Endothelial cell of umbilical vein (primary cell): ENCODE data around the gene PIBF1. TPM values are rescaled to one million over a fixed set of nuclear protein-coding genes. Genes with fewer than 3 reads are reported as not detected.

Experiments
- BruUV-seq: library from RNA; stranded (reverse); fragments of 400-500 nt; replicated peaks from 2 replicates; lab custom pipeline; 2021; lab: Mats Ljungman, UMichigan
- CTCF ChIA-PET: fragments of 300-600, 350-600 bp; sonication (Branson Sonifier 250); formaldehyde crosslinking; loops from one replicate; lab custom pipeline; 2021; ENCODE audit warnings: antibody characterized with exemption, inconsistent platforms; lab: Charles Lee
- POLR2A ChIA-PET: fragments of 300-600, 350-600 bp; sonication (Branson Sonifier 250); formaldehyde crosslinking; loops from one replicate; lab custom pipeline; 2021; ENCODE audit warnings: antibody characterized with exemption, inconsistent platforms; lab: Charles Lee
- DNase-seq: peaks from one replicate; pipeline ENCODE4 v3.0.0-alpha.2; 2011; ENCODE audit warnings: low read depth, low spot score
- FAIRE-seq: peaks from 2 replicates; lab custom pipeline; 2011; peaks lifted over from hg19 to GRCh38; lab: Jason Lieb, UNC
- H2AFZ ChIP-seq: 2 replicates; pipeline ENCODE4 v1.6.0; 2012; ENCODE audit warnings: low read depth, low read length, control low read depth, inconsistent platforms
- H3K27ac ChIP-seq: 2 replicates; pipeline ENCODE4 v1.5.1; 2011; ENCODE audit warnings: low read depth, mild to moderate bottlenecking, control low read depth, low read length, moderate library complexity; ENCODE audit not compliant: insufficient read depth
- H3K27me3 ChIP-seq, 2 experiments: 2 replicates each; pipeline versions ENCODE4 v1.6.0 to v1.6.1; 2011; ENCODE audit warnings: low read length in 2 of 2, mixed read lengths in 1 of 2; ENCODE audit not compliant: control insufficient read depth in 2 of 2, insufficient read depth in 2 of 2
- H3K36me3 ChIP-seq, 2 experiments: 2 replicates in 1 of 2; 3 replicates in 1 of 2; pipeline ENCODE4 v1.5.1; 2011; ENCODE audit warnings: low read length in 2 of 2, mild to moderate bottlenecking in 1 of 2, moderate library complexity in 1 of 2; ENCODE audit not compliant: control insufficient read depth in 2 of 2, insufficient read depth in 2 of 2; ENCODE audit errors: extremely low read depth in 1 of 2
- H3K4me1 ChIP-seq: 3 replicates; pipeline ENCODE4 v1.5.1; 2011; ENCODE audit warnings: mild to moderate bottlenecking, low read length; ENCODE audit not compliant: control insufficient read depth, insufficient read depth; ENCODE audit errors: extremely low read depth
- H3K4me2 ChIP-seq: 2 replicates; pipeline ENCODE4 v1.6.1; 2011; ENCODE audit warnings: low read length, control low read depth, mixed read lengths; ENCODE audit not compliant: insufficient read depth
- H3K4me3 ChIP-seq, 3 experiments: fragments of 200-600 bp in 1 of 3; sonication (generic), shearing (Covaris generic) in 1 of 3; replicated peaks in 1 of 3; 2 replicates each; pipeline ENCODE4 v1.5.1; 2011 to 2016; ENCODE audit warnings: control low read depth in 3 of 3, low read length in 3 of 3, mild to moderate bottlenecking in 2 of 3, inconsistent platforms in 1 of 3, low read depth in 1 of 3, moderate library complexity in 1 of 3; ENCODE audit not compliant: insufficient read depth in 1 of 3
- H3K79me2 ChIP-seq: 2 replicates; pipeline ENCODE4 v1.6.0; 2012; ENCODE audit warnings: low read length, inconsistent platforms; ENCODE audit not compliant: control insufficient read depth, insufficient read depth
- H3K9ac ChIP-seq: replicated peaks from 2 replicates; pipeline ENCODE3; 2011; ENCODE audit warnings: low read length, control low read depth; ENCODE audit not compliant: insufficient read depth; ENCODE audit errors: extremely low read depth
- H3K9me1 ChIP-seq: replicated peaks from 3 replicates; pipeline ENCODE4 v1.6.0; 2011; ENCODE audit warnings: mild to moderate bottlenecking, low read length; ENCODE audit not compliant: control insufficient read depth, insufficient read depth; ENCODE audit errors: extremely low read depth
- H3K9me3 ChIP-seq: replicated peaks from 2 replicates; pipeline ENCODE4 v1.5.1; 2012; ENCODE audit warnings: low read length, inconsistent platforms; ENCODE audit not compliant: control insufficient read depth, insufficient read depth
- H4K20me1 ChIP-seq: replicated peaks from 2 replicates; pipeline ENCODE3; 2011; ENCODE audit warnings: mild to moderate bottlenecking, low read length; ENCODE audit not compliant: control insufficient read depth, insufficient read depth; ENCODE audit errors: extremely low read depth
- EZH2 ChIP-seq: IDR thresholded peaks from 2 replicates; pipeline ENCODE4 v1.6.1; 2012; ENCODE audit warnings: borderline replicate concordance, low read depth, mild to moderate bottlenecking, moderate library complexity, low read length, inconsistent platforms; ENCODE audit not compliant: severe bottlenecking
- FOS ChIP-seq: IDR thresholded peaks from 2 replicates; pipeline ENCODE4 v1.6.1; 2011; ENCODE audit warnings: mild to moderate bottlenecking, low read length, moderate library complexity, borderline replicate concordance; ENCODE audit not compliant: insufficient read depth
- GATA2 ChIP-seq: IDR thresholded peaks from 2 replicates; pipeline ENCODE4 v1.7.0; 2011; ENCODE audit warnings: low read depth, mild to moderate bottlenecking, moderate library complexity, mixed read lengths, low read length; ENCODE audit not compliant: insufficient read length, insufficient read depth
- JUN ChIP-seq: IDR thresholded peaks from 2 replicates; pipeline ENCODE4 v1.6.1; 2011; ENCODE audit warnings: borderline replicate concordance, low read depth; ENCODE audit not compliant: insufficient read length, insufficient read depth
- MYC ChIP-seq: IDR thresholded peaks from one replicate; pipeline ENCODE4 v1.6.1; 2011; ENCODE audit warnings: mild to moderate bottlenecking, low read depth, low read length
- POLR2A ChIP-seq: IDR thresholded peaks from 2 replicates; pipeline ENCODE4 v1.6.1; 2012; ENCODE audit warnings: low read depth, mild to moderate bottlenecking, control low read depth, low read length
- POLR2AphosphoS5 ChIP-seq: IDR thresholded peaks from 2 replicates; pipeline ENCODE4 v1.6.1; 2012; ENCODE audit warnings: low read depth, mild to moderate bottlenecking, control low read depth, low read length, moderate library complexity; ENCODE audit not compliant: insufficient read depth
- dilution Hi-C: fragments of 300-500 bp; cut with MboI; formaldehyde crosslinking; loops from one replicate; pipeline ENCODE4 v1.15.0; 2019; ENCODE audit warnings: low sequenced_read_pairs; ENCODE audit not compliant: extremely low pct_ligation_motif_present
- intact Hi-C: fragments of 100-400 bp; cut with micrococcal nuclease; formaldehyde crosslinking; loops from one replicate; pipeline ENCODE4 v1.10.0; 2022
- polyA plus RNA-seq, 4 experiments: library from polyadenylated mRNA; depleted of rRNA in 3 of 4; stranded (reverse) in 3 of 4; unstranded in 1 of 4; fragments of >200 nt; gene quantifications; 2 replicates each; pipeline versions ENCODE4 v1.2.1 to v1.2.3, GENCODE V29; 2011 to 2012; ENCODE audit warnings: missing spikeins in 1 of 4
- total RNA-seq: library from RNA; stranded (reverse); gene quantifications from 2 replicates; pipeline ENCODE4 v1.2.3, GENCODE V29; 2021
- TF ChIP-seq, protein P1 (sequence below), 2 donors: IDR thresholded peaks; 1 replicate in 1 of 2; 2 replicates in 1 of 2; pipeline ENCODE4 v1.5.1; 2011; ENCODE audit warnings: low read length in 2 of 2, mild to moderate bottlenecking in 2 of 2, moderate library complexity in 2 of 2, control low read depth in 1 of 2, inconsistent platforms in 1 of 2, low read depth in 1 of 2; ENCODE audit not compliant: insufficient read depth in 1 of 2; ENCODE audit errors: extremely low read depth in 1 of 2
- TF ChIP-seq, protein P2 (sequence below): IDR thresholded peaks from 2 replicates; pipeline ENCODE4 v1.6.1; 2011; ENCODE audit not compliant: insufficient read depth, insufficient read length

The PIBF1 gene
- total and polyA plus RNA-seq, 2 donors (not counting 3 experiments of a cell fraction or from before 2014, with no cell fraction given): 1.4 to 18.4 TPM

GRCh38 chr13:73039201-73040108 lies 257.5 kb downstream of the PIBF1 start:
- no peak overlapping the region for H3K9ac ChIP-seq
- dilution Hi-C loops (no loop called here), intact Hi-C loops (no loop called here)
- H3K27me3 ChIP-seq: no peaks in the 10 kb centered on the region
- H4K20me1 ChIP-seq: no peaks in the 10 kb centered on the region
- FAIRE-seq (no peak), DNase-seq (no peak)
- no peaks in the 10 kb centered on the region for H3K79me2 ChIP-seq
- CTCF ChIA-PET: no interaction called here
- H3K9me1 ChIP-seq: no peaks in the 10 kb centered on the region
- no peaks in the 10 kb centered on the region for H3K4me1 ChIP-seq
- no peak overlapping the region for H3K4me3 ChIP-seq
- no peak for TF ChIP-seq EZH2
- TF ChIP-seq MYC: no peak
- TF ChIP-seq POLR2A: no peak
- no peak for TF ChIP-seq FOS
- TF ChIP-seq GATA2: no peak
- no peak for TF ChIP-seq JUN
- TF ChIP-seq, protein P1, sequence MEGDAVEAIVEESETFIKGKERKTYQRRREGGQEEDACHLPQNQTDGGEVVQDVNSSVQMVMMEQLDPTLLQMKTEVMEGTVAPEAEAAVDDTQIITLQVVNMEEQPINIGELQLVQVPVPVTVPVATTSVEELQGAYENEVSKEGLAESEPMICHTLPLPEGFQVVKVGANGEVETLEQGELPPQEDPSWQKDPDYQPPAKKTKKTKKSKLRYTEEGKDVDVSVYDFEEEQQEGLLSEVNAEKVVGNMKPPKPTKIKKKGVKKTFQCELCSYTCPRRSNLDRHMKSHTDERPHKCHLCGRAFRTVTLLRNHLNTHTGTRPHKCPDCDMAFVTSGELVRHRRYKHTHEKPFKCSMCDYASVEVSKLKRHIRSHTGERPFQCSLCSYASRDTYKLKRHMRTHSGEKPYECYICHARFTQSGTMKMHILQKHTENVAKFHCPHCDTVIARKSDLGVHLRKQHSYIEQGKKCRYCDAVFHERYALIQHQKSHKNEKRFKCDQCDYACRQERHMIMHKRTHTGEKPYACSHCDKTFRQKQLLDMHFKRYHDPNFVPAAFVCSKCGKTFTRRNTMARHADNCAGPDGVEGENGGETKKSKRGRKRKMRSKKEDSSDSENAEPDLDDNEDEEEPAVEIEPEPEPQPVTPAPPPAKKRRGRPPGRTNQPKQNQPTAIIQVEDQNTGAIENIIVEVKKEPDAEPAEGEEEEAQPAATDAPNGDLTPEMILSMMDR (IDR thresholded peaks at IDR 0.05; ENCODE audit: extremely low read depth in 1 of 2, insufficient read depth in 1 of 2, low read depth in 1 of 2, low read length in 2 of 2): no peak
- TF ChIP-seq POLR2AphosphoS5: no peak
- TF ChIP-seq, protein P2, sequence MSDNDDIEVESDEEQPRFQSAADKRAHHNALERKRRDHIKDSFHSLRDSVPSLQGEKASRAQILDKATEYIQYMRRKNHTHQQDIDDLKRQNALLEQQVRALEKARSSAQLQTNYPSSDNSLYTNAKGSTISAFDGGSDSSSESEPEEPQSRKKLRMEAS: no peak
- H3K9me3 ChIP-seq: no peaks in the 10 kb centered on the region
- H3K27ac ChIP-seq: no peak overlapping the region
- POLR2A ChIA-PET: no interaction called here
- no peak overlapping the region for H2AFZ ChIP-seq
- no peak overlapping the region for H3K4me2 ChIP-seq
- H3K36me3 ChIP-seq: no peaks in the 10 kb centered on the region
- BruUV-seq: no TSS peak
